GM23248 (cell line): ENCODE results near the gene DUS2.

ENCODE experiments used
- EZH2 ChIP-seq: fragments of 200-600 bp; sonication (generic); IDR thresholded peaks from 2 replicates; pipeline ENCODE4 v1.6.1; 2018; ENCODE audit warnings: antibody characterized with exemption, mild to moderate bottlenecking; ENCODE audit not compliant: insufficient read depth, poor library complexity, severe bottlenecking
- EZH2phosphoT487 ChIP-seq: fragments of 200-600 bp; sonication (generic); IDR thresholded peaks from 2 replicates; pipeline ENCODE4 v1.6.1; 2018; ENCODE audit warnings: antibody characterized with exemption, moderate library complexity, mild to moderate bottlenecking, low read depth; ENCODE audit not compliant: insufficient read depth

- no peak for TF ChIP-seq EZH2
- TF ChIP-seq EZH2phosphoT487, result no peak
Observed at GRCh38 chr16:68070806-68071517, 47.9 kb downstream of the DUS2 start.
